IMR-90 (cell line): ENCODE results near the gene MRPL33. TPM values are rescaled to one million over a fixed set of nuclear protein-coding genes. Genes with fewer than 3 reads are reported as not detected.

Experiments
- ATAC-seq: fragments of 200-7000 bp; cut with Tn5 transposase; 2 replicates; pipeline ENCODE4 v1.9.1; 2020; ENCODE audit warnings: low read depth, mild to moderate bottlenecking, moderate library complexity
- BruUV-seq: library from RNA; stranded (reverse); fragments of 400-500 nt; replicated peaks from 2 replicates; lab custom pipeline; 2021; lab: Mats Ljungman, UMichigan
- CTCF ChIA-PET: fragments of 300-600 bp; formaldehyde crosslinking; extraction: SDS; loops from one replicate; lab custom pipeline; 2021; ENCODE audit warnings: antibody characterized with exemption; lab: Yijun Ruan, JAX
- POLR2A ChIA-PET: fragments of 300-600 bp; sonication (Branson Sonifier 250); formaldehyde crosslinking; loops from one replicate; lab custom pipeline; 2022; ENCODE audit warnings: antibody characterized with exemption; ENCODE audit not compliant: unreplicated experiment; lab: Charles Lee
- DNase-seq: peaks from one replicate; pipeline ENCODE4 v3.0.0; 2013
- H2AFZ ChIP-seq: replicated peaks from 2 replicates; pipeline ENCODE3; 2013; ENCODE audit warnings: low read length, mild to moderate bottlenecking; ENCODE audit not compliant: poor library complexity
- H2AK5ac ChIP-seq: 2 replicates; pipeline ENCODE4 v1.6.1; 2013; ENCODE audit warnings: low read depth, low read length, inconsistent platforms
- H2AK9ac ChIP-seq: replicated peaks from 2 replicates; pipeline ENCODE3; 2013; ENCODE audit warnings: mild to moderate bottlenecking, low read depth, low read length, moderate library complexity; ENCODE audit not compliant: poor library complexity
- H2BK120ac ChIP-seq: 2 replicates; pipeline ENCODE4 v1.6.1; 2013; ENCODE audit warnings: low read depth, low read length, inconsistent platforms
- H2BK15ac ChIP-seq: 3 replicates; pipeline ENCODE4 v1.6.1; 2013; ENCODE audit warnings: low read depth, low read length, inconsistent platforms
- H2BK20ac ChIP-seq: 2 replicates; pipeline ENCODE4 v1.6.1; 2013; ENCODE audit warnings: low read depth, mild to moderate bottlenecking, inconsistent platforms, low read length, moderate library complexity
- H2BK5ac ChIP-seq: 2 replicates; pipeline ENCODE4 v1.6.1; 2013; ENCODE audit warnings: mild to moderate bottlenecking, low read depth, low read length, inconsistent platforms; ENCODE audit not compliant: poor library complexity, severe bottlenecking
- H3K14ac ChIP-seq: replicated peaks from 2 replicates; pipeline ENCODE4 v1.6.1; 2013; ENCODE audit warnings: low read depth, low read length, inconsistent platforms
- H3K18ac ChIP-seq: 2 replicates; pipeline ENCODE4 v1.6.1; 2013; ENCODE audit warnings: low read depth, low read length, control low read depth
- H3K23ac ChIP-seq: 2 replicates; pipeline ENCODE4 v1.6.1; 2013; ENCODE audit warnings: low read depth, low read length, inconsistent platforms
- H3K27ac ChIP-seq: 2 replicates; pipeline ENCODE4 v1.5.1; 2013; ENCODE audit warnings: mild to moderate bottlenecking, control low read depth, low read length; ENCODE audit not compliant: insufficient read depth
- H3K27me3 ChIP-seq: 2 replicates; pipeline ENCODE4 v1.6.1; 2013; ENCODE audit warnings: low read length; ENCODE audit not compliant: control insufficient read depth, insufficient read depth
- H3K36me3 ChIP-seq: 2 replicates; pipeline ENCODE4 v1.6.1; 2013; ENCODE audit warnings: low read length, mixed read lengths; ENCODE audit not compliant: control insufficient read depth, insufficient read depth
- H3K4ac ChIP-seq: 2 replicates; pipeline ENCODE4 v1.6.1; 2013; ENCODE audit warnings: low read depth, low read length, inconsistent platforms
- H3K4me1 ChIP-seq: 2 replicates; pipeline ENCODE4 v1.6.1; 2013; ENCODE audit warnings: low read length, mixed read lengths; ENCODE audit not compliant: control insufficient read depth, insufficient read depth
- H3K4me2 ChIP-seq: 2 replicates; pipeline ENCODE4 v1.6.1; 2013; ENCODE audit warnings: low read depth, mild to moderate bottlenecking, control low read depth, low read length, moderate library complexity
- H3K4me3 ChIP-seq: 2 replicates; pipeline ENCODE4 v1.5.1; 2013; ENCODE audit warnings: low read depth, mild to moderate bottlenecking, control low read depth, low read length, moderate library complexity; ENCODE audit not compliant: insufficient read depth
- H3K56ac ChIP-seq: 2 replicates; pipeline ENCODE4 v1.6.1; 2013; ENCODE audit warnings: low read length, inconsistent platforms; ENCODE audit not compliant: insufficient read depth; ENCODE audit errors: extremely low read depth
- H3K79me1 ChIP-seq, 2 experiments: 2 replicates each; pipeline ENCODE4 v1.6.1; 2013; ENCODE audit warnings: low read length in 2 of 2, inconsistent platforms in 1 of 2, low read depth in 1 of 2
- H3K9ac ChIP-seq: 2 replicates; pipeline ENCODE4 v1.6.1; 2013; ENCODE audit warnings: low read depth, low read length, control low read depth
- H3K9me1 ChIP-seq: 2 replicates; pipeline ENCODE4 v1.6.1; 2013; ENCODE audit warnings: low read length, inconsistent platforms; ENCODE audit not compliant: insufficient read depth
- H3K9me3 ChIP-seq: 2 replicates; pipeline ENCODE4 v1.6.1; 2013; ENCODE audit warnings: low read length; ENCODE audit not compliant: control insufficient read depth, insufficient read depth
- H4K20me1 ChIP-seq: 2 replicates; pipeline ENCODE4 v1.6.1; 2013; ENCODE audit warnings: low read length, inconsistent platforms; ENCODE audit not compliant: insufficient read depth
- H4K5ac ChIP-seq: 2 replicates; pipeline ENCODE4 v1.6.1; 2013; ENCODE audit warnings: mild to moderate bottlenecking, low read depth, low read length, control low read depth
- H4K8ac ChIP-seq, 2 experiments: 2 replicates each; pipeline ENCODE4 v1.6.1; 2013; ENCODE audit warnings: low read depth in 2 of 2, low read length in 2 of 2, control low read depth in 1 of 2, inconsistent platforms in 1 of 2
- H4K91ac ChIP-seq: 2 replicates; pipeline ENCODE4 v1.6.1; 2013; ENCODE audit warnings: low read depth, low read length, inconsistent platforms; ENCODE audit not compliant: insufficient read depth
- BHLHE40 ChIP-seq: fragments of 150-350 bp; IDR thresholded peaks from 2 replicates; pipeline ENCODE4 v1.6.1; 2016; ENCODE audit warnings: mild to moderate bottlenecking, low read depth, low read length
- ELK1 ChIP-seq: fragments of 150-350 bp; IDR thresholded peaks from 2 replicates; pipeline ENCODE4 v1.6.1; 2016; ENCODE audit warnings: low read depth, mild to moderate bottlenecking, low read length, moderate library complexity, borderline replicate concordance
- FOS ChIP-seq: fragments of 150-350 bp; IDR thresholded peaks from 2 replicates; pipeline ENCODE4 v1.6.1; 2016; ENCODE audit warnings: low read depth, low read length
- MAFK ChIP-seq: IDR thresholded peaks from 2 replicates; pipeline ENCODE4 v1.6.1; 2012; ENCODE audit warnings: low read depth, low read length, improper control_type of control experiment
- MAZ ChIP-seq: IDR thresholded peaks from 2 replicates; pipeline ENCODE4 v1.6.1; 2012; ENCODE audit warnings: low read depth, mild to moderate bottlenecking, low read length, improper control_type of control experiment, moderate library complexity, borderline replicate concordance
- MXI1 ChIP-seq: IDR thresholded peaks from 2 replicates; pipeline ENCODE4 v1.6.1; 2012; ENCODE audit warnings: low read depth, mild to moderate bottlenecking, low read length, moderate library complexity, borderline replicate concordance
- NFE2L2 ChIP-seq: fragments of 150-350 bp; IDR thresholded peaks from 2 replicates; pipeline ENCODE4 v1.6.1; 2016; ENCODE audit warnings: low read depth, mild to moderate bottlenecking, low read length
- POLR2A ChIP-seq: IDR thresholded peaks from 2 replicates; pipeline ENCODE4 v1.6.1; 2012; ENCODE audit warnings: mild to moderate bottlenecking, low read depth, low read length
- RFX5 ChIP-seq: IDR thresholded peaks from 2 replicates; pipeline ENCODE4 v1.8.0; 2012; ENCODE audit warnings: low read depth, mild to moderate bottlenecking, low read length, moderate library complexity
- SMC3 ChIP-seq: fragments of 150-350 bp; IDR thresholded peaks from 2 replicates; pipeline ENCODE4 v1.6.1; 2016; ENCODE audit warnings: low read depth, mild to moderate bottlenecking, antibody characterized with exemption, low read length, moderate library complexity
- WGBS, 2 experiments: methylation state at CpG; one replicate each; pipeline versions ENCODE4 v1.1.5 to v1.1.7; 2013; ENCODE audit warnings: missing lambda C conversion rate in 2 of 2; ENCODE audit not compliant: insufficient read length in 1 of 2; ENCODE audit errors: extremely low coverage in 2 of 2; 5-methylcytosine and 5-hydroxymethylcytosine counted together
- dilution Hi-C: fragments of 300-500 bp; cut with HindIII; formaldehyde crosslinking; loops from one replicate; pipeline ENCODE4 v1.14.3; 2018; ENCODE audit warnings: low sequenced_read_pairs; ENCODE audit not compliant: unreplicated experiment
- in situ Hi-C: fragments of 300-500 bp; cut with MboI; formaldehyde crosslinking; loops from 3 replicates; pipeline ENCODE4 v1.14.3; 2019; ENCODE audit warnings: low sequenced_read_pairs, inconsistent platforms, mixed read lengths
- intact Hi-C: fragments of 100-400 bp; cut with micrococcal nuclease; formaldehyde crosslinking; loops from 2 replicates; pipeline ENCODE4 v1.10.0; 2022
- polyA plus RNA-seq, 3 experiments: library from polyadenylated mRNA; depleted of rRNA; stranded (reverse); fragments of >200 nt; gene quantifications; 2 replicates each; pipeline ENCODE4 v1.2.3, GENCODE V29; 2012; ENCODE audit warnings: low replicate concordance in 1 of 3
- total RNA-seq: library from RNA; depleted of rRNA; stranded (reverse); fragments of >200 nt; gene quantifications from 2 replicates; pipeline ENCODE4 v1.2.3, GENCODE V29; 2012

Gene MRPL33
- total and polyA plus RNA-seq, 2 of the 4 experiments (the other 2 are of a cell fraction): 13.3 to 101 TPM

DNA sequence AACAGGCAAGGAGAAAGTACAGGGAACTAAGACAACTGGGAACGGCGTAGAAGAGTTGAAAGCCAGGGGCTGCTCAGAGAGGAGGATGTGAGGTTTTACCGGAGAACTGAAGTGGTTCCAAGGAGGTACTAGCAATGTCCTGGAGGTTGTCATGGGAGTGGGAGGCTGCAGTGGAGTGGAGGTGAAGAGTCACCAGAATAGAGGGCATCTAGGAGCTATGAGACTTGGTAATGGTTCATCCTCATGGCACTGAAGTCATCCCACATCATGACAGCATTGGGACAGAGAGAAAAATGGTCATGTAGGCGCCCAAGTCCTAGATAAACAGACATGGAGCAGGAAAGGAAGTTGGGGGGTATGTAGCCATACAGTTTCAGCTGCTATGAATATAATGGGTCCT is 26.3 kb downstream of the MRPL33 start:
- Histone ChIP-seq H3K4me3 (no peak overlapping the region), H3K18ac (peak overlapping the region; percentile 96), H3K23ac (peak overlapping the region; percentile 99), H4K5ac (peak overlapping the region; percentile 93), H2BK120ac (peak overlapping the region; percentile 100), H2AFZ (no peak overlapping the region), H3K4me1 (peaks cover 52% of the 10 kb centered on the region), H3K9ac (no peak overlapping the region), H2BK5ac (peak overlapping the region; percentile 100), H3K79me1 (peaks cover 17 to 67% of the 10 kb centered on the region in 2 experiments; a peak in 3 of 4 replicates), H3K4me2 (no peak overlapping the region), H4K20me1 (no peaks in the 10 kb centered on the region), H2AK5ac (peak overlapping the region; percentile 100), H2BK20ac (peak overlapping the region; percentile 99), H3K4ac (peak overlapping the region; percentile 100), H3K9me3 (no peaks in the 10 kb centered on the region), H4K91ac (peak overlapping the region; percentile 99), H3K27ac (peak overlapping the region; percentile 96), H2AK9ac (peak overlapping the region; percentile 51), H3K14ac (peak overlapping the region; percentile 97), H4K8ac (peak overlapping the region; percentile 84 to 99), H3K27me3 (no peaks in the 10 kb centered on the region), H3K9me1 (peaks cover 50% of the 10 kb centered on the region), H3K36me3 (no peaks in the 10 kb centered on the region), H2BK15ac (peak overlapping the region; percentile 71), H3K56ac (peak overlapping the region; percentile 88)
- DNase-seq (no peak), ATAC-seq (no peak)
- in situ Hi-C loops: no loop called here
- ChIA-PET CTCF (no interaction called here), POLR2A (no interaction called here)
- BruUV-seq: no TSS peak
- dilution Hi-C loops: no loop called here
- intact Hi-C loops: loop anchor here (2.0 to 5.0 kb wide), 2 partner anchors 25 to 89 kb away; no protein-coding TSS in a partner anchor
- no peak for TF ChIP-seq FOS
- TF ChIP-seq MAZ: no peak
- TF ChIP-seq NFE2L2: no peak
- TF ChIP-seq SMC3: no peak
- TF ChIP-seq POLR2A: no peak
- no peak for TF ChIP-seq MXI1
- TF ChIP-seq ELK1: no peak
- TF ChIP-seq MAFK: no peak
- no peak for TF ChIP-seq BHLHE40
- no peak for TF ChIP-seq RFX5
- WGBS, 2 experiments: 92% methylated on average over 3 of the region's 4 CpGs; no CpG with 5 or more reads in 1 of the 2 experiments
